HG02610 (cell line): ENCODE results near the gene KDSR.

Experiments used
- ATAC-seq: cut with Tn5 transposase; IDR thresholded peaks from one replicate; pipeline ENCODE4 v1.9.1; 2021; ENCODE audit warnings: mild to moderate bottlenecking, moderate library complexity; ENCODE audit not compliant: unreplicated experiment

The KDSR gene

DNA sequence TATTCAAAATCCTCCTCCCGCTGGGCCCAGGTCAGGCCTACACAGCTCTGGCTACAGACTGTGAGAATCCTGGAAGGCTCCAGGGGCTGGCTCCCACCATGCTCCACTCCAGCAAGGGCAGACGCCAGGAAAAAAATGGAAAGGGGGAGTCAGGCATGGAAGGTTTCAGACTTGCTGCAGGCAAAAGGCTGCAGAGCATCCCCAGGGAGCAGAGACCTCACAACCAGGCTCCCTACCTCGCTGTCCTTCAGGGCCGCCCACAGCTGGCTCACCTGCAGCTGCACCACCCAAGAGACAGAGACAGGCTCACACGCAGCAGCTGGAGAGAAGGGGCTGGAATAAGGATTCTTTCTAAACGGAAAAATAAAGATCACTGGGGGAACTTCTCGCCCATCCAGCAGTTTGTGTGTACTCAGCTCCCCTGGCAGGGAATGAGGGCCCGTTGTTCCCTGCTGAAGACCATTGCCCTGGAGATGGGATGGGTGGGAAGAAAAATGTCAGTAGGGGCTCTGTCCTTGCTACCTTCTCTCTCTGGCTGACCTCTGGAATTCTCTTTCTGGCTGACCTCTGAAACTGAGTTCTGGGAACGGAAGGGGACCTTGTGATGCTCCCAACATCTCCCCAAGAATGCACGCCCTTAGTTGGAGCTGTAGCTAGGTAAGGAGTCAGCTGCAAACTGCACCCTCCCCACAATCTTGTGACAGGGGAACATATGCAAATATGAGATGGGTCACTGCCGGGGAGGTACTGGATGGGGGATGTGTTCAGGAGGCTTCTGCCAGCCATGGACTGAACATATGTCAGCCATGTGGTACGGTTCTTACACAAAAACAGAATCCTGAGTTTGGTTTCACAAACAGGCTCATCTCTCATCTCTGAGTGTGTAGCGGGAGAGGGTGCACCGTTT, 81.9 kb downstream of the KDSR start:
- peak; percentile 94 for ATAC-seq

- ATAC-seq = no peak
These were observed 82.7 kb downstream of the KDSR start for GRCh38 chr18:63284173-63284799.

DNA sequence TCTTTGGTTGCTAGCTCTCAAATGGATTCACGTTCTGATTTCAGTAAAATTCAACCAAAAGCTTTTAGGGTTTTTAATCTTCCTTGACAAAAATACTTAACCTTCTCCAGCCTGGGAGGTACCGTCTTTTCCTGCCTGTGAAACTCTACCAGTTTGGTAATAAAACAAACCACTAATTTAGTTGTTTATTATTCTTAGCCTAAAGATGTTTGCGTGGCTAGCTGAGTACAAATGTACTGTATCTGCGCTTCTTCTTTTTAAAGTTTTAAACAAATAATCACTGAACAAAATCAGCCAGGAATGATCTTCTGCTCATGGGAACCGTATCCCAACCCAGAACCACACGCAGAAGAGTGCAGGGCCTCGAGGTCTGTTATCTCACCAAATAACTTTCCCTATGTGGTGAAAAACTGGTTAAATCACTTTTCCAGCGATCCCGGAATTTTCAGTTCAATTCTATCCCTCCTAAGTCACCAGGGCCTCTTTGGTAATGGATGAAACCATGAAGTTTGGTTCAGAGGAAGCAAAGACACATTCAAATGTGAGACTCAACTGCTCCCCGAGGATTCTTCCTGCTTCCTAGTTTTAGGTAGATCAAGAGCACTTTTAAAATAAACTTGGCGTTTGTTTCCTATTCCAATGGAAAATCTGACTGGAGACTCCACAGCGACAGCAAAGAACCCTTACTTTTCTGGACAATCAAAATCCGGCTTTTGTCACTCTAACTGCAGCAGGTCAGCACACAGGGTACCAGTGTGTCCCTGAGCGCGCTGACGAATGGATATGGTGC, 83.5 kb downstream of the KDSR start:
- ATAC-seq = no peak

- ATAC-seq = no peak
These were observed 84.2 kb downstream of the KDSR start for GRCh38 chr18:63282793-63283192.
